Suprapubic skin (tissue), 4 donors: ENCODE data around the gene MEMO1. TPM values are rescaled to one million over a fixed set of nuclear protein-coding genes. Genes with fewer than 3 reads are reported as not detected.

Source experiments
- DNase-seq, 2 donors: peaks; one replicate each; pipeline ENCODE4 v3.0.0-alpha.2; 2019; ENCODE audit warnings: low spot score in 2 of 2
- H3K27ac ChIP-seq: fragments of 200-600 bp; sonication (generic); one replicate; pipeline ENCODE4 v1.5.1; 2019
- H3K27me3 ChIP-seq: fragments of 200-600 bp; sonication (generic); one replicate; pipeline ENCODE4 v1.5.1; 2019
- H3K36me3 ChIP-seq: fragments of 200-600 bp; sonication (generic); one replicate; pipeline ENCODE4 v1.5.1; 2019
- H3K4me1 ChIP-seq: fragments of 200-600 bp; sonication (generic); one replicate; pipeline ENCODE4 v1.5.1; 2019
- H3K4me3 ChIP-seq: fragments of 200-600 bp; sonication (generic); one replicate; pipeline ENCODE4 v1.5.1; 2019; ENCODE audit warnings: mild to moderate bottlenecking
- H3K9me3 ChIP-seq: fragments of 200-600 bp; sonication (generic); one replicate; pipeline ENCODE4 v1.5.1; 2019
- EP300 ChIP-seq: sonication (generic); formaldehyde crosslinking; IDR thresholded peaks from one replicate; pipeline ENCODE4 v1.6.1; 2017; ENCODE audit warnings: antibody characterized with exemption
- POLR2A ChIP-seq, 2 donors: fragments of 450-650 bp; IDR thresholded peaks; one replicate each; pipeline ENCODE4 v1.6.1; 2017; ENCODE audit warnings: antibody characterized with exemption in 2 of 2, mild to moderate bottlenecking in 2 of 2, moderate library complexity in 2 of 2
- POLR2AphosphoS5 ChIP-seq, 3 donors: sonication (generic); formaldehyde crosslinking; IDR thresholded peaks; one replicate each; pipeline ENCODE4 v1.6.1; 2017; ENCODE audit warnings: antibody characterized with exemption in 3 of 3
- WGBS: methylation state at CpG from one replicate; pipeline ENCODE4 v1.1.5; 2018; 5-methylcytosine and 5-hydroxymethylcytosine counted together
- total RNA-seq, 4 donors: library from RNA; depleted of rRNA; stranded (reverse); fragments of >200 nt; gene quantifications; one replicate each; pipeline ENCODE4 v1.1.0, GENCODE V29; 2016
- TF ChIP-seq, protein P1 (sequence below), 2 donors: fragments of 200-600 bp in 1 of 2; fragments of 450-650 bp in 1 of 2; sonication (generic) in 1 of 2; IDR thresholded peaks; one replicate each; pipeline ENCODE4 v1.5.1; 2016 to 2019; ENCODE audit warnings: antibody characterized with exemption in 2 of 2, mild to moderate bottlenecking in 1 of 2, moderate library complexity in 1 of 2

MEMO1 gene
- total RNA-seq, 4 donors from 2014 or later, result 31.3 to 36.1 (median 33.2) TPM

DNA sequence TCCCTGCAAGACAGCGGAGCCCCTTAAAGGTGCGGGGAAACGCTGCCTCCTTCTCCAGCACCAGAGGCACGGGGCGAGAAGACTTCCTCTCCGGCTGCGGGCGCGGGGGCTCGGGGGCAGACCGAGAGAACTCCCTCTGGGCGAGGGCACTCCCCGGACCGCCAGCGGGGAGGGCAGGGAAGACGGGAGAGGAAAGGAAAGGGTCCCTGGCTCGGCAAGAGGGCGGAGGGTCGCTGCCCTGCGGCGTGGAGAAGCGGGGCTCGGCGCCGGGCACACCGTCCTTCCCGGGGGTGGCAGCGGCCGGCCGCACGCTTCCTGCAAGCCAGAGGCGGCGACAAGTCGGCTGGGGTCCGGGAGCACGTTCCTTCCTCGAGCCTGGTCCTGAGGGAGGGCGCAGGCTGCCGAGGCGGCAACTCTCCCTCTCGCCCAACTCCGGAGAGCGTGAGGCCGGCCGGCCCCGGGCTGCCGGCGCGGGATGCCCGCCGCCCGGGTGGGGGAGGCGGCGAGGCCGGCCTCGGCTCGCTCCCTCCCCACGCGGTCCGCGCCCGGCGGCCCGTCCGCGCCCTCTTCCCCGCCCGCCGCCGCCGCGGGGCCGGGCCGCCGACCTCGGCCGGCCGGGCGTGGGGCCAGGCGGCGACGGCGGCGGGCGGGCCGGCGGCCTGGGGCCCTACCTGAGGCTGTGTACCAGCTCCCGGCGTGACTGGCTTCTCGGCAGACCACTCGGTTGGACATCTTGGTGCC is 1.1 kb downstream of the MEMO1 start:
- Histone ChIP-seq H3K36me3 (no peaks in the 10 kb centered on the region), H3K4me1 (peaks cover 44% of the 10 kb centered on the region), H3K27me3 (no peaks in the 10 kb centered on the region), H3K27ac (peak overlapping the region; percentile 98), H3K4me3 (peak overlapping the region; percentile 89), H3K9me3 (no peaks in the 10 kb centered on the region)
- TF ChIP-seq POLR2A (IDR thresholded peaks at IDR 0.05) (no peak), EP300 (no peak), POLR2AphosphoS5 (IDR thresholded peaks at IDR 0.05) (no peak)
- TF ChIP-seq, protein P1, sequence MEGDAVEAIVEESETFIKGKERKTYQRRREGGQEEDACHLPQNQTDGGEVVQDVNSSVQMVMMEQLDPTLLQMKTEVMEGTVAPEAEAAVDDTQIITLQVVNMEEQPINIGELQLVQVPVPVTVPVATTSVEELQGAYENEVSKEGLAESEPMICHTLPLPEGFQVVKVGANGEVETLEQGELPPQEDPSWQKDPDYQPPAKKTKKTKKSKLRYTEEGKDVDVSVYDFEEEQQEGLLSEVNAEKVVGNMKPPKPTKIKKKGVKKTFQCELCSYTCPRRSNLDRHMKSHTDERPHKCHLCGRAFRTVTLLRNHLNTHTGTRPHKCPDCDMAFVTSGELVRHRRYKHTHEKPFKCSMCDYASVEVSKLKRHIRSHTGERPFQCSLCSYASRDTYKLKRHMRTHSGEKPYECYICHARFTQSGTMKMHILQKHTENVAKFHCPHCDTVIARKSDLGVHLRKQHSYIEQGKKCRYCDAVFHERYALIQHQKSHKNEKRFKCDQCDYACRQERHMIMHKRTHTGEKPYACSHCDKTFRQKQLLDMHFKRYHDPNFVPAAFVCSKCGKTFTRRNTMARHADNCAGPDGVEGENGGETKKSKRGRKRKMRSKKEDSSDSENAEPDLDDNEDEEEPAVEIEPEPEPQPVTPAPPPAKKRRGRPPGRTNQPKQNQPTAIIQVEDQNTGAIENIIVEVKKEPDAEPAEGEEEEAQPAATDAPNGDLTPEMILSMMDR (IDR thresholded peaks at IDR 0.05), result no peak
- peak in 1 of 2 donors; percentile 71 for DNase-seq
- under 1% methylated on average over 30 of the region's 91 CpGs for WGBS

DNA sequence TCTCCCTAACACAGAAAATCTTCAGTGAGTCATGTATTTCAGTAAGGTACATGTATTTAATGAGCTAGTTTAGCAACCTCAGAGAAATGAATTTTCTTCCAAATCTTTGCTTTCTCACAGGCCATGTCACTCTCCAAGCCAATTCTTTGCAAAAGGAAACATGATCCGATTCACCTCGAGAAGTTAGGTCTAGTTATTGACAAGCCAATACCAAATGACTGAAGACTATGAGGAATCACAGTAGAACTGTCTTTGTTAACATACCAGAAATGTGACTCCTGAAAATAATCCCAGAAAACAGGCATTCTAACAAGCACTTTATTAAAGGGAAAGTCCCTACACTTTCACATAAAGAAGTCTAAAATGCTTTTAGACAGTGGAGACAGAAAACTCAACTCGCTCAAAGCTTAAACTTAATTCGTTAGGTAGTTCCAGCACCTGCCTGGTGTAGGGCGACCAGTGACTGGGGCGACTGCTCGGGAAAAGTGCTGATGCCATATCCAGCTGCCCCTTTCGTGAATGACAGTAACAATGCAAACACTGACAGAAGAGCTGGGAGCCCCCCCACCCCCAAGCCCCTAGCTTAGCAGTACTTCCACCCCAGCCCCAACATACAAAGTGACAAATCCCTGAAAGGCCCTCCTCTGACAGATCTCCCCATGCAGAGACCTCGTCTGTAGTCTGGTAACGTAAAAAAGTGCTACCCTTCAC is 1.8 kb downstream of the MEMO1 start:
- H3K9me3 ChIP-seq, result no peaks in the 10 kb centered on the region
- H3K4me1 ChIP-seq, result peaks cover 50% of the 10 kb centered on the region
- no peak for DNase-seq
- TF ChIP-seq POLR2A (IDR thresholded peaks at IDR 0.05), result no peak
- TF ChIP-seq, protein P1 (IDR thresholded peaks at IDR 0.05), result no peak
- TF ChIP-seq POLR2AphosphoS5 (IDR thresholded peaks at IDR 0.05), result no peak
- TF ChIP-seq EP300, result no peak
- no peaks in the 10 kb centered on the region for H3K36me3 ChIP-seq
- peak overlapping the region; percentile 89 for H3K4me3 ChIP-seq
- under 1% methylated on average over 9 of the region's 10 CpGs for WGBS
- H3K27me3 ChIP-seq, result no peaks in the 10 kb centered on the region
- peak overlapping the region; percentile 98 for H3K27ac ChIP-seq

DNA sequence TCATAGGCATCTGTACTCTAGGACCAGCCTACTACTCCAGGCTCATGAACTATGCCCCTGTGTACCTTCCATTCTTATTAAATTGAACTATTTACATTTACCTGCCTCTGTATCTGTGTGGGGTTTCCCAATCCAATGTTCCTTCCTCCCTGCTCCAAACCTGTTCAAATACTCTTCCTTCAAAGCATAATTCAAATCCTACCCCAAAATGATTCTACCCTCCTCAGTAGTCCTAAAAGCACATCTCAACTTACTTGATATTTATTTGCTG is 3.8 kb downstream of the MEMO1 start:
- Histone ChIP-seq H3K36me3 (no peaks in the 10 kb centered on the region), H3K4me1 (peaks cover 55% of the 10 kb centered on the region), H3K4me3 (no peak overlapping the region), H3K27ac (no peak overlapping the region), H3K27me3 (no peaks in the 10 kb centered on the region), H3K9me3 (no peaks in the 10 kb centered on the region)
- TF ChIP-seq EP300 (no peak), POLR2AphosphoS5 (IDR thresholded peaks at IDR 0.05) (no peak), POLR2A (IDR thresholded peaks at IDR 0.05) (no peak)
- TF ChIP-seq, protein P1 (IDR thresholded peaks at IDR 0.05), result no peak
- DNase-seq, result no peak

DNA sequence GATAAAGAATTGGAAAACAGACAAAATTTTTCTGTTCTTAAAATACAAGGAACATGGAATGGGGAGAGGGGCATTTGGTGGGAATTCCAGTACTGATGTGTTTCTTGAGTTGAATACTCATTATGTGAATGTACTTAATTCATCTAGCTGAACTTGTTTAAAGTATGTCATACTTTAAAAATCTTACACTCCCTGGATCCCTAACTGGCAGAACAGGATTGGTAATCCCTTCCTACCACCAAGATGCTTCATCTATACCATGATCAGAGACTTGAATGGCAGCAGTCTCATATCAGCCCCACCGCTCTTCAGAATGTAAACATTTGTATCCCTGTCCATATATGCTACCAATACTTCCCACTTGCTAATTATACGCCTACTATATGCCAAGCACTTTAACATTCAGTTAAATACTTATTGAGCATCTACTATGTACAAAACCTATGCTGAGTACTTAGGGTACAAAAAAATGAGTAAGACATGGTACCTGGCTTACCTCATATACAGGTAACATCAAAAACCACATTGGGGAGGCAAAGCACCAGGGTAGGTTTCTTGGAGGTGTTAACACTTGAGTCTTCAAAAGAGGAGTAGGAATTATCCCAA is 5.3 kb downstream of the MEMO1 start:
- H3K27ac ChIP-seq, result peak overlapping the region; percentile 8
- H3K4me3 ChIP-seq, result no peak overlapping the region
- no peaks in the 10 kb centered on the region for H3K27me3 ChIP-seq
- H3K36me3 ChIP-seq, result no peaks in the 10 kb centered on the region
- no peaks in the 10 kb centered on the region for H3K9me3 ChIP-seq
- DNase-seq, result no peak
- peaks cover 46% of the 10 kb centered on the region for H3K4me1 ChIP-seq
- WGBS, result 96% methylated on average over 2 of the region's 2 CpGs
- TF ChIP-seq POLR2A (IDR thresholded peaks at IDR 0.05) (no peak), POLR2AphosphoS5 (IDR thresholded peaks at IDR 0.05) (no peak), EP300 (no peak)
- TF ChIP-seq, protein P1 (IDR thresholded peaks at IDR 0.05), result no peak

DNA sequence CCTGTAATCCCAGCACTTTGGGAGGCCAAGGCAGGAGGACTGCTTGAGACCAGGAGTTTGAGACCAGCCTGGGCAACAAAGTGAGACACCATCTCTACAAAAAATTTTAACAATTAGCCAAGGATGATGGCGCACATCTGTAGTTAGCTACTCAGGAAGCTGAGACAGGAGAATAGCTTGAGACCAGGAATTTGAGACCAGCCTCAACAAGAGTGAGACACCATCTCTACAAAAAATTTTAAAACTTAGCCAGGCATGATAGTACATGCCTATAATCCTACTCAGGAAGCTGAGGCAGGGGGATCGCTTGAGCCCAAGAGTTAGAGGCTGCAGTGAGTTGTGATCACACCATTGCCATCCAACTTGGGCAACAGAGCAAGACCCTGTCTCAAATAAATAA is 7.0 kb downstream of the MEMO1 start:
- no peak overlapping the region for H3K4me3 ChIP-seq
- TF ChIP-seq, protein P1 (IDR thresholded peaks at IDR 0.05), result no peak
- TF ChIP-seq POLR2AphosphoS5 (IDR thresholded peaks at IDR 0.05) (no peak), EP300 (no peak), POLR2A (IDR thresholded peaks at IDR 0.05) (no peak)
- H3K4me1 ChIP-seq, result peaks cover 37% of the 10 kb centered on the region
- DNase-seq, result no peak
- H3K27me3 ChIP-seq, result no peaks in the 10 kb centered on the region
- no peaks in the 10 kb centered on the region for H3K36me3 ChIP-seq
- WGBS, result 81% methylated on average over 2 of the region's 2 CpGs
- no peaks in the 10 kb centered on the region for H3K9me3 ChIP-seq
- no peak overlapping the region for H3K27ac ChIP-seq
